SKM-1 treated with dmso at 0.1 percent for 144 hours (cell line): ENCODE results near the gene PLEKHG7.

Experiments
- DNase-seq: peaks from one replicate; lab custom pipeline; 2025; ENCODE audit not compliant: unreplicated experiment; lab: John Stamatoyannopoulos, UW

Gene PLEKHG7

GRCh38 chr12:92706594-92706993, 3.8 kb downstream of the PLEKHG7 start:
- no peak for DNase-seq

DNA sequence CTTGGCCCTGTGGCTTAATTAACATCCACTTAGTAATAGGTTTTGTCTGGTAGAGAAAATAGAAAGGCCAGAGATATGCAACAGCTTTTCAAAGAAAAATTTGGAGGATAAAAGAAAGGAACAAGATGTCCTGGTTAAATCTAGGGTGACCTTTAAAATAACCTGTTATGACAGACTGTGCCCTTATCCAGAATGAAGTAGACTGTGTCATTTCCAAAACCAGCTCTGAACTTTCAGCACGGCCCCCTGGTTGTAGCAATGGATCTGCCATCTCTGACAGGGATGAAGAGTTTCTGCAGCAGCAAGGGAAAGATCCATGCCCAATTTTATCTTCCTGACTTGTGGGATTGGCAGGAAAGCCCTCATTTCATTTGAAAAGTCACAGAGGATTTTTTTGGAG, 5.1 kb downstream of the PLEKHG7 start:
- DNase-seq = no peak

- DNase-seq = no peak
Observed at GRCh38 chr12:92715625-92716024, 12.8 kb downstream of the PLEKHG7 start.

DNA sequence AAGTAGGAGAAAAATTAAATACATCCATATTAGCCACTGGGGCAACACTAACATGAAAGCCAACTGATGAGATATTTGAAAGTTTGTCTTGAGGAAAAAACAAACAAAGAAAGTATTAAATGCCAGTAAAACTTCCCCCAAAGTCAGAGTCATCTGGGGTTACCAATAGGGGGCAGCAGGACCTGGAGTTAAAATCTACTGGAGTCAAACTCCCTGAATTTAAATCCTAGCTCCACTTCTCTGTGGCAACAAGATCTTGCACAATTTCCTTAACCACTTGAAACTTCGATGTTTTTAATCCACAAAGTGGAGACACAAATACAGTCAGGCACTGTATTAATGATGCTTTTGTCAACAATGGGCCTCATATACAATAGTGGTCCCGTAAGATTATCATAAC, 14.4 kb downstream of the PLEKHG7 start:
- peak; percentile 42 for DNase-seq

- no peak for DNase-seq
Observed at GRCh38 chr12:92718483-92718990, 15.7 kb downstream of the PLEKHG7 start.

- no peak for DNase-seq
Observed at GRCh38 chr12:92719674-92720073, 16.9 kb downstream of the PLEKHG7 start.

DNA sequence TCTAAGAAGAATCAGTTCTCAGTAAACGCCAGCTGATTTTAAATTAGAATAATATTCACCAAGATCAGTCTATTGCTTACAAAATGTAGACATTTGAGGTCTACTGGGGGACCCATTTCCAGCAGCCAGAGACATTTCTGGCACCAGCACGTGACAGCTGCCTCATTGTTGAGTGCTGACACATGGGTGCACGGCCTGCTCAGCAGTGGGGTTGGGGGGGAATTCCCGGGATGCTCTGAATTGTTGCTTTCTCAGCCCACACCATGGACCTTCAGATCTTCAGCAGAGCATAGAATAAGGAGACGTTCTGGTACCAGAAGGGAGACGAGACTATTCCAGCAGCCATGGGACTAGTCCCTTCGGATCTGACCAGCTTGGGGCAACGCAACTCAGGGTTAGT, 18.3 kb downstream of the PLEKHG7 start:
- no peak for DNase-seq

DNA sequence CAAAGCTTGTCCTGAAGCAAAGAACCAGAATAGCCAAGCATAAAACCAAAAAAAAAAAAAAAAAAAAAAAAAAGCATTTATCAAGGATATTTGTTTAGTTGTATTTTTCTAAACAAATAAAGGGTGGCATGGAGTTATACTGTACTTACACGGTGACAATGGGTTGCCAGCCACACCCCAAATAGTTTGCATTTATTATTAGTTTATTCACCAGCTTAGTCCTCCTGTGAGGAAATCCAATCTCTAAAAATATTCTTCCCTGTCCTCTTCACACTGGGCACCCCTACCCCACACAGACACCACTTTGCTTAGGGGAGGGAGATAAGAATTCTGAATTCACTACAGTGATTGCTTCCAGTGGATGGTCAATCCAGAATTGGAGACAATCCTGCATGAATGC, 18.9 kb downstream of the PLEKHG7 start:
- DNase-seq = no peak

- DNase-seq = no peak
Observed at GRCh38 chr12:92722897-92723296, 20.1 kb downstream of the PLEKHG7 start.

DNA sequence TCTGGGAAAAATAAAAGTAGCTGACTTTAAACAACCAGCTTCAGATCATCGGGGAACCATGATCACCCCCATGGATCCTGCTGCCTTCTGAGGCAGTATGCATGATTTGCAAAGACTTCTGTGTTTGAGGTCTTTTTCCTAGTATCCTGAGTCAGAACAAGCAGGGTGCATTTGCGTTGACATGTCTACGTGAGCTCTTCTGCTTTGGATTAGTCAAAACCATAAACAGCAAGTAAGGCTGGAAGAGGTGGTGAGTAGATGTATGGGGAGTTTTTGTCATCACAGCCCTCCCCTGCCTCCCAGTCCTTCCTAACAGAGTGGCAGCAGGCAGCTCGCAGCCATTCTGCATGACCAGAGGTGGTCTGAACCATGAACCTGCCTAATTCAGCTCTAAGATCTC, 24.1 kb downstream of the PLEKHG7 start:
- no peak for DNase-seq

- DNase-seq = no peak
Observed at GRCh38 chr12:92729773-92730305, 27.1 kb downstream of the PLEKHG7 start.

- no peak for DNase-seq
Observed at GRCh38 chr12:92730758-92731157, 28.0 kb downstream of the PLEKHG7 start.

GRCh38 chr12:92732216-92732615, 29.4 kb downstream of the PLEKHG7 start:
- DNase-seq = no peak

GRCh38 chr12:92732716-92733115, 29.9 kb downstream of the PLEKHG7 start:
- no peak for DNase-seq

DNA sequence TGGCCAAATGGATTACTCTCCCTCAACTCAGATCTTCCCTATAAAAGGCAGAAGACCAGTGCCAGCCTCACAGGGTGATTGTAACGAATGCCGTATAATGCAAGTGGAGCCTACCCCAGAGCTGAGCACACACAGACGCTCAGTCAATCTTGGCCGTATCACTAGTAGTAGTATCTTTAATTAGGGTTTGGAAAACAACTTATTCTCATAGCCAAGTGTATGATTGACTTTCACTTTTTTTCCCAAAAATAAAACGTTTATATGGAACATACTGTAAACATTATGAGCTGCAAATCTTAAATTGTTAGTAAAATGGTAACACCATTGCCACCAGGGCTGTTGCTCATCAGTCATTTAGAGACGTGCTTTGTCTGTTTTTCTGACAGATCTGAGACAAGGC, 30.4 kb downstream of the PLEKHG7 start:
- DNase-seq = no peak

GRCh38 chr12:92733661-92734060, 30.9 kb downstream of the PLEKHG7 start:
- DNase-seq = no peak

- DNase-seq = no peak
Observed at GRCh38 chr12:92735131-92735721, 32.4 kb downstream of the PLEKHG7 start.

GRCh38 chr12:92736605-92737004, 33.8 kb downstream of the PLEKHG7 start:
- DNase-seq = no peak

DNA sequence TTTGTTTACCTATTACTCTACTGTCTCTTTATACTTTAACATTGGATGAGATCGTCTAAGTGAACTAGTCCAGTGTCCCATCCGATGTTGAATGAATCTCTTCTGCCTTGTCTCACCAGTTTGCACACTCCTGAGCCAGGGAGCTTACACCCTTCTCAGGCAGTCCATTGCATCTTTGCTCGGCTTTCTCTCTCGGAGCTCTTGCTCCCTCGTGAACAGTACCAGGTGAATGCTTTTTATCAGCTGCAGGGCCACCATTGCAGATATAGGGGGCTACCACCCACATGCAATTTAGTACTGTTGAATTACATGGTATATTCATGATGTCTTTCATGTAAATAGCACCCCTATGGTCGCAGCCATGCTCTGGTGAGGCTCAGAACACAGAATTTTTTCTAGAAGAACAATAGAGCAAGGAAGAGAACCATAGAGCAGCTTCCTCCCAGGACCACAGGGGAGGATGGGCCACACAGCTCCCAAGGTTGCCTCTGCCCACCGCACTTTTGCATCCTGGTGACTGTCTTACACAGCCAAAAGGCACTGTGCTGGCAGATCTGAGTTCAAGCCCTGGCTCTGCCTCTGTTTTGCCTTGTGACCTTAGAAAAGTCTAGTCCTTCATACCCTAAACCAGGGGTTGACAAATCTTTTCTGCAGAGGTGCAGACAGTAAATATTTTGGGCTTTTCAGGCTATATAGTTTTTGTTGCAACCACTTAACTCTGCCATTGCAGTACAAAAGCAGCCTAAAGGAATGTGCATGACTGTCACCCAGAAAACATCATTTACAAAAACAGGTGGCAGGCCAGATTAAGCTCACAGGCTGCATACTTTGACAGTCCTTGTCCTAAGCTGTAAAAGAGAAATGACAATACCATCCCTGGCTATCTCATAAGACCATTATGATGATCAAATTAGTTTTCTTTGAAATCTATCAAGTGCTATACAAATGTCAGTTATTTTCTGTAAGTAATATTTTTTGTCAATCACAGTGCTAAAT, 35.4 kb downstream of the PLEKHG7 start:
- no peak for DNase-seq

DNA sequence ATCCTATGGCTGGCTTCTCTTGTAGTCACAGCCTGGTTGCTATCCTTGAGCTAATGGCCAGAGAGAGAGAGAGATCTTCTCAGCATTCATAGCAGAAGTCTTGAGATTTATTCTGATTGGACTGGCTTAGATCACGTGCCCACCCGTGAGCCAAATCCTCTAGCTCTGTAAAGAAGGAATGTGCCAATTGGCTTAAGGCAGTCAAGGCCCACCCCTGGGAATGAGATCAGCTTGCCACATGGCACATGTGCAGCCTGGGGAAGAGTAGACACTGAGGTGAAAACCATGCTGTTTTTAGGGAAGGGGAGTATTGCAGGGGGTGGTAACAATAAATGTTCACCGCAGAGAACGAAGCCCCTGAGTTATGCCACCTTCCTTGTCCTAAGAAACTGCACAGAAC, 36.3 kb downstream of the PLEKHG7 start:
- DNase-seq = no peak

DNA sequence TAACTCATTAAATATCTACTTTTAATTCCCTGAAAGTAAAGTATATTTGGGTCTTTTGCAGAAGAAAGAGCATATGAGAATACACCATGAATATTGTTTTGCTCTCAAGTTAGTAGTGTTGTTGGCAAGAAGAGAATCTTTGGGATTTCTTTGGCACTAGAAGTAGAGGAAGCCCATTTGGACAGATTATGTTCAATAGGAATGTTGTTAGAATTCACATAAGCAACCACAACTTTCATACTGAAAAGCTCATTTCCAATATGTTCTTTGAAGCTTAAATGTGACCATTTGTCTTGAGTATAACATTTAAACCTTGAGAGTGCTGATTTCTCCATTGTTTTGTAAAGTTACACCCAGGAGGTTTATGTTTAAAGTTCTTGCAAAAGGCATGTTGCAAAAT, 37.6 kb downstream of the PLEKHG7 start:
- DNase-seq = no peak

DNA sequence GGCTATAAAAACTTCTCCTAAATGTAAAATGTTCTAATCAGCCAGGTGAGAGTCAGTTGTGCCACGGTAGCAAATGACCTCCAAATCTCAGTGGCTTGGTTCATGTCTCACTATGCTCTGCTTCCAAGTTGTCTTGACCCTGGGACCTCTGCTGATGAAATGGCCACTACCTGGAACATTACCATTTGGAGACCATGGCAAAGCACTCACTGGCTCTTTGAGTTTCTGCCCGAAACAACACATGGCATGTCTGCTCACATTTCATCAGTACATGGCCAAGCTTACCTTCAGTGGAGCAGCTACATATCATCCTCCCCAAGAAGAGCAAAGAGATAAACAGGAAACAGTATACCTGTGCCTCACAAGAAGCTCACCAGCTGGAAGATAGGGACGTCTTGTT, 40.2 kb downstream of the PLEKHG7 start:
- DNase-seq = no peak
